HepG2 (cell line): ENCODE measurements around the gene SAC3D1. TPM values are rescaled to one million over a fixed set of nuclear protein-coding genes. Genes with fewer than 3 reads are reported as not detected.
A peak's percentile ranks its signal among the peaks of the same experiment; 100 is the strongest.

Experiments
- ARHGAP35 ChIP-seq: sonication (generic); formaldehyde crosslinking; IDR thresholded peaks from 2 replicates; pipeline ENCODE4 v1.9.0; 2022; ENCODE audit warnings: mild to moderate bottlenecking, inconsistent platforms, moderate library complexity, missing genetic modification reagents, borderline replicate concordance
- EP300 ChIP-seq, 3 experiments: sonication (generic) in 1 of 3; formaldehyde crosslinking in 1 of 3; IDR thresholded peaks; 2 replicates each; pipeline versions ENCODE4 v1.5.1 to v1.6.1; 2011 to 2020; ENCODE audit warnings: low read depth in 2 of 3, low read length in 2 of 3, borderline replicate concordance in 1 of 3, improper control_type of control experiment in 1 of 3, mild to moderate bottlenecking in 1 of 3, missing genetic modification reagents in 1 of 3, moderate library complexity in 1 of 3
- ETV5 ChIP-seq: IDR thresholded peaks from 2 replicates; pipeline ENCODE4 v1.6.1; 2018; ENCODE audit warnings: missing biosample characterization, missing genetic modification reagents, inconsistent platforms, borderline replicate concordance
- HNRNPK ChIP-seq: fragments of 200-400 bp; formaldehyde crosslinking; IDR thresholded peaks from 2 replicates; pipeline ENCODE4 v1.6.1; 2018; ENCODE audit warnings: low read length, low read depth, moderate library complexity, mild to moderate bottlenecking; ENCODE audit not compliant: poor library complexity, severe bottlenecking
- LCORL ChIP-seq, 2 experiments: fragments of 450-650 bp in 1 of 2; sonication (generic) in 1 of 2; formaldehyde crosslinking in 1 of 2; IDR thresholded peaks; 2 replicates each; pipeline versions ENCODE4 v1.5.0 to v1.6.1; 2017 to 2020; ENCODE audit warnings: antibody characterized with exemption in 1 of 2, missing genetic modification reagents in 1 of 2
- NFE2 ChIP-seq: sonication (generic); formaldehyde crosslinking; IDR thresholded peaks from 2 replicates; pipeline ENCODE4 v1.4.0; 2020; ENCODE audit warnings: missing genetic modification reagents
- NFIB ChIP-seq: sonication (generic); formaldehyde crosslinking; IDR thresholded peaks from 2 replicates; pipeline ENCODE4 v1.9.0; 2021; ENCODE audit warnings: missing genetic modification reagents, mild to moderate bottlenecking, borderline replicate concordance
- NR2F6 ChIP-seq, 2 experiments: IDR thresholded peaks; 2 replicates each; pipeline ENCODE4 v1.6.1; 2016; ENCODE audit warnings: antibody characterized with exemption in 1 of 2, mild to moderate bottlenecking in 1 of 2
- NR3C1 ChIP-seq: sonication (generic); formaldehyde crosslinking; IDR thresholded peaks from 2 replicates; pipeline ENCODE4 v1.4.0; 2020; ENCODE audit warnings: missing genetic modification reagents
- RFX3 ChIP-seq: IDR thresholded peaks from 2 replicates; pipeline ENCODE4 v1.6.1; 2016; ENCODE audit warnings: missing biosample characterization, missing genetic modification reagents
- TSC22D2 ChIP-seq: sonication (generic); formaldehyde crosslinking; IDR thresholded peaks from 2 replicates; pipeline ENCODE4 v1.5.1; 2020; ENCODE audit warnings: missing genetic modification reagents, mild to moderate bottlenecking, borderline replicate concordance
- ZFX ChIP-seq: sonication (generic); formaldehyde crosslinking; IDR thresholded peaks from 2 replicates; pipeline ENCODE4 v1.4.0; 2020; ENCODE audit warnings: mild to moderate bottlenecking, low read depth, missing genetic modification reagents, moderate library complexity
- ZNF253 ChIP-seq: sonication (generic); formaldehyde crosslinking; IDR thresholded peaks from 2 replicates; pipeline ENCODE4 v1.8.0; 2022; ENCODE audit warnings: mild to moderate bottlenecking, missing genetic modification reagents, borderline replicate concordance
- ZNF33B ChIP-seq: sonication (generic); formaldehyde crosslinking; IDR thresholded peaks from 2 replicates; pipeline ENCODE4 v1.5.1; 2020; ENCODE audit warnings: mild to moderate bottlenecking, missing genetic modification reagents
- ZNF567 ChIP-seq: sonication (generic); formaldehyde crosslinking; IDR thresholded peaks from 2 replicates; pipeline ENCODE4 v1.8.1; 2023; ENCODE audit warnings: mild to moderate bottlenecking, missing genetic modification reagents, borderline replicate concordance
- ZNF619 ChIP-seq: sonication (generic); formaldehyde crosslinking; IDR thresholded peaks from 2 replicates; pipeline ENCODE4 v1.4.0; 2020; ENCODE audit warnings: mild to moderate bottlenecking, missing genetic modification reagents
- ZSCAN21 ChIP-seq: sonication (generic); formaldehyde crosslinking; IDR thresholded peaks from 2 replicates; pipeline ENCODE4 v1.8.0; 2022; ENCODE audit warnings: mild to moderate bottlenecking, missing genetic modification reagents, moderate library complexity, borderline replicate concordance
- ZSCAN30 ChIP-seq: sonication (generic); formaldehyde crosslinking; IDR thresholded peaks from 2 replicates; pipeline ENCODE4 v1.5.0; 2020; ENCODE audit warnings: mild to moderate bottlenecking, missing genetic modification reagents
- polyA plus RNA-seq, 8 experiments: library from polyadenylated mRNA; depleted of rRNA in 3 of 8; stranded (reverse) in 7 of 8; unstranded in 1 of 8; fragments of >200 nt; fragmentation: Illumina TruSeq in 4 of 8; extraction: Trizol in 4 of 8; gene quantifications; 2 replicates each; pipeline versions ENCODE4 v1.2.1 to v1.2.3, GENCODE V29; 2011 to 2016; ENCODE audit warnings: low read depth in 4 of 8, missing spikeins in 1 of 8, mixed read lengths in 1 of 8; ENCODE audit not compliant: insufficient read depth in 1 of 8
- total RNA-seq, 5 experiments: library from RNA; depleted of rRNA; stranded (reverse); fragments of >200 nt; fragmentation: Illumina TruSeq; extraction: Trizol; gene quantifications; 2 replicates each; pipeline ENCODE4 v1.2.3, GENCODE V29; 2016; ENCODE audit warnings: low read depth in 1 of 5
- TF ChIP-seq, protein P1 (sequence below): sonication (generic); formaldehyde crosslinking; IDR thresholded peaks from 2 replicates; pipeline ENCODE4 v1.4.0; 2020; ENCODE audit warnings: missing genetic modification reagents, mild to moderate bottlenecking, borderline replicate concordance
- TF ChIP-seq, protein P2 (sequence below): sonication (generic); formaldehyde crosslinking; IDR thresholded peaks from 2 replicates; pipeline ENCODE4 v1.9.0; 2021; ENCODE audit warnings: missing genetic modification reagents, mild to moderate bottlenecking, borderline replicate concordance

The SAC3D1 gene
- total and polyA plus RNA-seq, 2 of the 13 experiments (the other 11 are each of a cell fraction or from before 2014, with no cell fraction given): 7.4 to 36.3 TPM

DNA sequence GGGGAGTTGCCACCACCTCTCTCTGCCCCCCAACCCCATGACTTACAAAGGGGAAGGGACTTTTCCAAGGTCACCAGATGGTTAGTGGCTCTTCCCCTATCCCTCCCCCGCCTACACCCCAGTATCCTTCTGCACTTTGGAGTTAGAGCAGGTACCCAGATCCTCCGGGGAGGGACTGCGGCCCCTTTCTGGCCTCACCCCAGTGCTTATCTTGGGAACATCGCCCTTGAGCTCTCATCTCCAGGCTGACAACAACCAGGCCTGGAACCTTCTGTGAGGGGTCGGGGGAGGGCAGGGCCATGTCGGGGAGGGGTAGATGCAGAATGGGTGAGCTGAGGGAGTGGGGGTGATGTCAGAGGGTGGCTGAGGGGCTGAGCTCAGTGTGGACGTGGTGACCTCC, 24.8 kb downstream of the SAC3D1 start (continued):
- TF ChIP-seq EP300 (IDR thresholded peaks at IDR 0.05; ENCODE audit: low read depth in 2 of 2, low read length in 2 of 2): peak in 1 of 2 experiments; percentile 43; a peak in 1 of 4 replicates
- TF ChIP-seq EP300 (CRISPR knock-in tag; IDR thresholded peaks at IDR 0.05; ENCODE audit: borderline replicate concordance): no peak
- TF ChIP-seq ZNF33B (CRISPR knock-in tag): no peak
- TF ChIP-seq ARHGAP35 (CRISPR knock-in tag): no peak
- no peak for TF ChIP-seq NR3C1 (CRISPR knock-in tag)
- TF ChIP-seq ZFX: no peak
- TF ChIP-seq, protein P1, sequence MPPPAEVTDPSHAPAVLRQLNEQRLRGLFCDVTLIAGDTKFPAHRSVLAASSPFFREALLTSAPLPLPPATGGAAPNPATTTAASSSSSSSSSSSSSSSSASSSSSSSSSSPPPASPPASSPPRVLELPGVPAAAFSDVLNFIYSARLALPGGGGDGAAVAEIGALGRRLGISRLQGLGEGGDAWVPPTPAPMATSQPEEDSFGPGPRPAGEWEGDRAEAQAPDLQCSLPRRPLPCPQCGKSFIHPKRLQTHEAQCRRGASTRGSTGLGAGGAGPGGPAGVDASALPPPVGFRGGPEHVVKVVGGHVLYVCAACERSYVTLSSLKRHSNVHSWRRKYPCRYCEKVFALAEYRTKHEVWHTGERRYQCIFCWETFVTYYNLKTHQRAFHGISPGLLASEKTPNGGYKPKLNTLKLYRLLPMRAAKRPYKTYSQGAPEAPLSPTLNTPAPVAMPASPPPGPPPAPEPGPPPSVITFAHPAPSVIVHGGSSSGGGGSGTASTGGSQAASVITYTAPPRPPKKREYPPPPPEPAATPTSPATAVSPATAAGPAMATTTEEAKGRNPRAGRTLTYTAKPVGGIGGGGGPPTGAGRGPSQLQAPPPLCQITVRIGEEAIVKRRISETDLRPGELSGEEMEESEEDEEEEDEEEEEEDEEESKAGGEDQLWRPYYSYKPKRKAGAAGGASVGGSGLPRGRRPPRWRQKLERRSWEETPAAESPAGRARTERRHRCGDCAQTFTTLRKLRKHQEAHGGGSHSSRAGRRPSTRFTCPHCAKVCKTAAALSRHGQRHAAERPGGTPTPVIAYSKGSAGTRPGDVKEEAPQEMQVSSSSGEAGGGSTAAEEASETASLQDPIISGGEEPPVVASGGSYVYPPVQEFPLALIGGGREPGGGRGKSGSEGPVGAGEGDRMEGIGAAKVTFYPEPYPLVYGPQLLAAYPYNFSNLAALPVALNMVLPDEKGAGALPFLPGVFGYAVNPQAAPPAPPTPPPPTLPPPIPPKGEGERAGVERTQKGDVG (CRISPR knock-in tag): no peak
- TF ChIP-seq ZNF567 (CRISPR knock-in tag): no peak
- no peak for TF ChIP-seq LCORL (IDR thresholded peaks at IDR 0.05)
- 0 out of 2 replicates have a peak, but pooled peaks have one; percentile 39 for TF ChIP-seq LCORL (CRISPR knock-in tag; IDR thresholded peaks at IDR 0.05)
- TF ChIP-seq HNRNPK: no peak
- no peak for TF ChIP-seq RFX3
- 0 out of 2 replicates have a peak, but pooled peaks have one; percentile 45 for TF ChIP-seq ZSCAN21 (CRISPR knock-in tag)
- TF ChIP-seq NR2F6 (IDR thresholded peaks at IDR 0.05): 0 out of 2 replicates have a peak, but pooled peaks have one; percentile 33
- TF ChIP-seq NR2F6 (CRISPR knock-in tag; IDR thresholded peaks at IDR 0.05): no peak
- TF ChIP-seq ZNF253 (CRISPR knock-in tag): no peak
- TF ChIP-seq ZSCAN30 (CRISPR knock-in tag): no peak
- TF ChIP-seq, protein P2, sequence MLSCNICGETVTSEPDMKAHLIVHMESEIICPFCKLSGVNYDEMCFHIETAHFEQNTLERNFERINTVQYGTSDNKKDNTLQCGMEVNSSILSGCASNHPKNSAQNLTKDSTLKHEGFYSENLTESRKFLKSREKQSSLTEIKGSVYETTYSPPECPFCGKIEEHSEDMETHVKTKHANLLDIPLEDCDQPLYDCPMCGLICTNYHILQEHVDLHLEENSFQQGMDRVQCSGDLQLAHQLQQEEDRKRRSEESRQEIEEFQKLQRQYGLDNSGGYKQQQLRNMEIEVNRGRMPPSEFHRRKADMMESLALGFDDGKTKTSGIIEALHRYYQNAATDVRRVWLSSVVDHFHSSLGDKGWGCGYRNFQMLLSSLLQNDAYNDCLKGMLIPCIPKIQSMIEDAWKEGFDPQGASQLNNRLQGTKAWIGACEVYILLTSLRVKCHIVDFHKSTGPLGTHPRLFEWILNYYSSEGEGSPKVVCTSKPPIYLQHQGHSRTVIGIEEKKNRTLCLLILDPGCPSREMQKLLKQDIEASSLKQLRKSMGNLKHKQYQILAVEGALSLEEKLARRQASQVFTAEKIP (CRISPR knock-in tag): no peak
- no peak for TF ChIP-seq ETV5 (CRISPR knock-in tag)
- TF ChIP-seq TSC22D2: 0 out of 2 replicates have a peak, but pooled peaks have one; percentile 5
- TF ChIP-seq NFIB (CRISPR knock-in tag): no peak
- no peak for TF ChIP-seq NFE2
- no peak for TF ChIP-seq ZNF619 (CRISPR knock-in tag)
